NT2/D1 (cell line): ENCODE results near the gene FJX1.
A peak's percentile ranks its signal among the peaks of the same experiment; 100 is the strongest.

Experiments
- DNase-seq: peaks from one replicate; pipeline ENCODE4 v3.0.0-alpha.2; 2011; ENCODE audit warnings: low read depth, low spot score
- H3K27me3 ChIP-seq: 2 replicates; pipeline ENCODE4 v1.6.0; 2011; ENCODE audit warnings: mild to moderate bottlenecking; ENCODE audit not compliant: insufficient read length, insufficient read depth
- H3K36me3 ChIP-seq: 2 replicates; pipeline ENCODE4 v1.6.1; 2011; ENCODE audit warnings: mild to moderate bottlenecking, low read length, mixed read lengths; ENCODE audit not compliant: insufficient read depth, insufficient read length
- H3K4me1 ChIP-seq: 2 replicates; pipeline ENCODE4 v1.5.1; 2011; ENCODE audit not compliant: insufficient read depth, insufficient read length
- H3K4me3 ChIP-seq: 2 replicates; pipeline ENCODE4 v1.5.1; 2011; ENCODE audit warnings: low read depth; ENCODE audit not compliant: insufficient read length
- H3K9ac ChIP-seq: 2 replicates; pipeline ENCODE4 v1.6.0; 2011; ENCODE audit warnings: low read depth; ENCODE audit not compliant: insufficient read length
- H3K9me3 ChIP-seq: 2 replicates; pipeline ENCODE4 v1.5.1; 2011; ENCODE audit warnings: mild to moderate bottlenecking, low read length; ENCODE audit not compliant: insufficient read depth
- SUZ12 ChIP-seq: IDR thresholded peaks from 2 replicates; pipeline ENCODE4 v1.6.1; 2011; ENCODE audit not compliant: insufficient read length, insufficient read depth; ENCODE audit errors: extremely low read depth
- YY1 ChIP-seq: IDR thresholded peaks from 2 replicates; pipeline ENCODE4 v1.6.1; 2011; ENCODE audit not compliant: insufficient read length, insufficient read depth
- ZNF274 ChIP-seq: IDR thresholded peaks from 2 replicates; pipeline ENCODE4 v1.6.1; 2011; ENCODE audit warnings: mild to moderate bottlenecking, low read depth, low read length

Gene FJX1

GRCh38 chr11:35617687-35618496, at the start of gene FJX1:
Gene FJX1 (plus strand): TSS chr11:35618460. CDS start chr11:35618637, 177 bp downstream.
- H3K9me3 ChIP-seq: no peaks in the 10 kb centered on the region
- DNase-seq: peak; percentile 57
- no peak for TF ChIP-seq SUZ12
- no peak for TF ChIP-seq YY1
- TF ChIP-seq ZNF274: no peak
- peak within 1 kb of the TSS; percentile 93 for H3K9ac ChIP-seq
- peak within 1 kb of the TSS; percentile 90 for H3K4me3 ChIP-seq
- H3K36me3 ChIP-seq: peaks cover 18% of the 10 kb centered on the region
- H3K4me1 ChIP-seq: peaks cover 2% of the 10 kb centered on the region
- H3K27me3 ChIP-seq: no peaks in the 10 kb centered on the region

GRCh38 chr11:35571696-35572095, 46.6 kb upstream of the FJX1 start:
- H3K9ac ChIP-seq: no peak overlapping the region
- H3K27me3 ChIP-seq: no peaks in the 10 kb centered on the region
- H3K9me3 ChIP-seq: no peaks in the 10 kb centered on the region; the same call in 1 of the 2 replicates
- H3K4me1 ChIP-seq: peaks cover 3% of the 10 kb centered on the region
- TF ChIP-seq SUZ12 (no peak), ZNF274 (no peak)
- no peak for DNase-seq
- H3K36me3 ChIP-seq: no peaks in the 10 kb centered on the region
- no peak overlapping the region for H3K4me3 ChIP-seq

- H3K36me3 ChIP-seq: no peaks in the 10 kb centered on the region
- H3K4me3 ChIP-seq: no peak overlapping the region
- H3K9ac ChIP-seq: no peak overlapping the region
- H3K4me1 ChIP-seq: no peaks in the 10 kb centered on the region
- DNase-seq: no peak
- no peaks in the 10 kb centered on the region; the same call in 1 of the 2 replicates for H3K9me3 ChIP-seq
- TF ChIP-seq YY1 (no peak), ZNF274 (no peak), SUZ12 (no peak)
- H3K27me3 ChIP-seq: no peaks in the 10 kb centered on the region
These were observed 38.5 kb upstream of the FJX1 start for GRCh38 chr11:35579557-35580396.

GRCh38 chr11:35580397-35580781, 37.9 kb upstream of the FJX1 start:
- Histone ChIP-seq H3K4me3 (no peak overlapping the region), H3K36me3 (no peaks in the 10 kb centered on the region), H3K4me1 (no peaks in the 10 kb centered on the region), H3K9ac (no peak overlapping the region), H3K27me3 (no peaks in the 10 kb centered on the region), H3K9me3 (no peaks in the 10 kb centered on the region; the same call in 1 of the 2 replicates)
- no peak for DNase-seq
- TF ChIP-seq YY1: no peak
- TF ChIP-seq SUZ12: no peak
- TF ChIP-seq ZNF274: no peak

- no peak for DNase-seq
- Histone ChIP-seq H3K9me3 (no peaks in the 10 kb centered on the region), H3K4me1 (no peaks in the 10 kb centered on the region), H3K4me3 (no peak overlapping the region), H3K36me3 (no peaks in the 10 kb centered on the region), H3K9ac (no peak overlapping the region), H3K27me3 (no peaks in the 10 kb centered on the region)
- TF ChIP-seq SUZ12 (no peak), ZNF274 (no peak), YY1 (no peak)
These were observed 36.2 kb upstream of the FJX1 start for GRCh38 chr11:35582033-35582432.

GRCh38 chr11:35583126-35583525, 35.1 kb upstream of the FJX1 start:
- no peak overlapping the region for H3K9ac ChIP-seq
- H3K27me3 ChIP-seq: no peaks in the 10 kb centered on the region
- no peaks in the 10 kb centered on the region for H3K9me3 ChIP-seq
- no peak overlapping the region for H3K4me3 ChIP-seq
- no peak for DNase-seq
- no peaks in the 10 kb centered on the region for H3K36me3 ChIP-seq
- no peak for TF ChIP-seq SUZ12
- no peak for TF ChIP-seq ZNF274
- no peak for TF ChIP-seq YY1
- no peaks in the 10 kb centered on the region for H3K4me1 ChIP-seq

GRCh38 chr11:35583843-35584242, 34.4 kb upstream of the FJX1 start:
- H3K9ac ChIP-seq: no peak overlapping the region
- H3K9me3 ChIP-seq: no peaks in the 10 kb centered on the region
- no peaks in the 10 kb centered on the region for H3K36me3 ChIP-seq
- TF ChIP-seq SUZ12 (no peak), ZNF274 (no peak), YY1 (no peak)
- no peak for DNase-seq
- H3K4me1 ChIP-seq: no peaks in the 10 kb centered on the region
- H3K27me3 ChIP-seq: no peaks in the 10 kb centered on the region
- no peak overlapping the region for H3K4me3 ChIP-seq
